ENCODE measurements around the gene IRF4. TPM values are rescaled to one million over a fixed set of nuclear protein-coding genes. Genes with fewer than 3 reads are reported as not detected.

Gene IRF4
- total and polyA plus RNA-seq, 4 donors = 0.85 to 5.0 (median 2.9) TPM

DNA sequence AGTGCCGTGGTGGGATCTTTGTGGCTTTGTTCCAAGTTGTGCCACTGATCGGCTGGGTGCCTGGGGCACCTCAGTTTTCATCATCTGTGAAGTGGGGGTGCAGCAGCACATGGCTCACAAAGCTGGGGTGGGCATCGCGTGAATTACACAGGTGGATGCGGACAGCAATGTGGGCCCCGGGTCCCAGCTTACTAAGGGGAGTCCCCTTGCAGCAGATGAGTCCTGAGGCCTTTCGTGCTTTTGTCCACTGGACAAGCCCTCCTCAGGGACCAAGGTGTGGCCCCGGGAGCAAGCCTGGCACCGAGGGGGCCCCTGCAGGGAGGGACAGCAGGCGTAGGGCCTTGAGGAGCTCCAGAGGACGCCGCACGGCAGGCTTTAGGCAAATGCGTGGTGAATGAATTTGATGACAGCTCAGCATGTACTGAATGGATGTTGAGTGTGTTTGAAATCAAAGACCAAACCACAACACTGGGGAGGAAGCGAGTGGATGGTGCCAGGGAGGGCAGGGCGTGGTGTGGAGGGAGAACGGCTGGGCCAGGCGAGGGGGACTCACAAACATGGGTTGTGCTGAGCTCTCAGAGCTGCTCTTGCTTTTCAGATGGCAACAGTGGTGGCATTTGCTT is 53.2 kb downstream of the IRF4 start:
- Histone ChIP-seq H3K27me3 (ENCODE audit: control insufficient read depth in 3 of 3, insufficient read depth in 3 of 3, low read length in 2 of 3) (no peaks in the 10 kb centered on the region), H3K36me3 (ENCODE audit: control insufficient read depth in 4 of 4, insufficient read depth in 4 of 4, low read length in 4 of 4) (no peaks in the 10 kb centered on the region), H3K4me3 (no peak overlapping the region), H3K27ac (ENCODE audit: low read depth in 1 of 2, low read length in 1 of 2) (no peak overlapping the region), H3K4me1 (ENCODE audit: control insufficient read depth in 5 of 5, insufficient read depth in 5 of 5, low read length in 5 of 5) (no peaks in the 10 kb centered on the region), H3K9ac (ENCODE audit: insufficient read depth in 1 of 2, low read length in 2 of 2) (no peak overlapping the region), H3K9me3 (ENCODE audit: control insufficient read depth in 4 of 4, insufficient read depth in 3 of 4, low read length in 3 of 4) (peaks cover 0 to 5% (median 0%) of the 10 kb centered on the region in 4 donors)
- no peak for TF ChIP-seq CTCF (IDR thresholded peaks at IDR 0.05; ENCODE audit: control extremely low read depth, extremely low read depth)
- no peak for DNase-seq
- ATAC-seq (ENCODE audit: insufficient read depth, low FRiP score) = no peak
- 74 to 76% methylated on average over 18 of the region's 18 CpGs for WGBS, 2 donors

DNA sequence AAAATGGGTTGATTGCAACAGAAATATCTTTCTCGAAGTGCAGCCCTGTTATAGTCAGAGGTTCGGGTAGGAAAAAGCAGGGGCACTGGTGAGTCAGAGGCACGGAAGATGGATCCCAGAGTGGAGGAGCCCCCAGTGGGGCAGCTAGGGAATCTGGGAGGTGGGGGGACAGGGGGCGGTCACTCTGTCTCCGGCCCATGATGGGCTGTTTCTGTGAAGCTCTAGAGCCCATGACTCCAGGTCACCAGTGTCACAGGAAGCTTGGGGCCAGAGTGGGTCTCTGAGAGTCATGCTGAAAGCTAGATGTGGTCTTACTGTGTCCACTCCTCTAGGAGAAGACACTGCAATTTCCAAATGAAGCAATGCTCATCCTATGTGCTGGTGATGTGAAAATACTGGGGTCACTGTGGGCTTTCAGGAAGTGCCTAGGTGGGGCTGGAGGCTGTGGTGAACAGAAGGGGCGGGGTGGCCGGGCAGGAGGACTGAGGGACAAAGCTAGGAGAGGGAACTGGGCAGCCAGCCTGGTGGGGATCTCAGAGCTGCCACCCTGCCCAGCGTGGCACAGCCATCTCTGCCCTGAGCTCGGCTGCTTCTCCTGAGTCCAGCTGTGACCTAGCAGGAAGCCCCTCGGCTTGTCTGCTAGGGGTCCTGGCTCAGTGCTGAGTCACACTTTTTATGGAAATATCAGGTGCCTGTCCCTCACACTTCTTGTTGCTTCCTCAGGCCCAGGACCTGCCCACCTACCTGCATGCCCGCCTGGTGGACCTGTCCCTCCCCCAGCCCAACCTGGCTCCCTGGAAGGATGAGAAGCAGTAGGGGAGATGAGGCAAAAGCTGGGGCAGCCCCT is 54.2 kb downstream of the IRF4 start:
- peaks cover 0 to 5% (median 0%) of the 10 kb centered on the region in 4 donors for H3K9me3 ChIP-seq (ENCODE audit: control insufficient read depth in 4 of 4, insufficient read depth in 3 of 4, low read length in 3 of 4)
- H3K4me3 ChIP-seq = no peak overlapping the region
- WGBS, 2 donors = 74 to 85% methylated on average over 11 of the region's 11 CpGs
- no peak for DNase-seq
- no peaks in the 10 kb centered on the region for H3K4me1 ChIP-seq (ENCODE audit: control insufficient read depth in 5 of 5, insufficient read depth in 5 of 5, low read length in 5 of 5)
- no peak overlapping the region for H3K9ac ChIP-seq (ENCODE audit: insufficient read depth in 1 of 2, low read length in 2 of 2)
- no peaks in the 10 kb centered on the region for H3K36me3 ChIP-seq (ENCODE audit: control insufficient read depth in 4 of 4, insufficient read depth in 4 of 4, low read length in 4 of 4)
- H3K27me3 ChIP-seq (ENCODE audit: control insufficient read depth in 3 of 3, insufficient read depth in 3 of 3, low read length in 2 of 3) = no peaks in the 10 kb centered on the region
- ATAC-seq (ENCODE audit: insufficient read depth, low FRiP score) = no peak
- no peak overlapping the region for H3K27ac ChIP-seq (ENCODE audit: low read depth in 1 of 2, low read length in 1 of 2)
- no peak for TF ChIP-seq CTCF (IDR thresholded peaks at IDR 0.05; ENCODE audit: control extremely low read depth, extremely low read depth)

DNA sequence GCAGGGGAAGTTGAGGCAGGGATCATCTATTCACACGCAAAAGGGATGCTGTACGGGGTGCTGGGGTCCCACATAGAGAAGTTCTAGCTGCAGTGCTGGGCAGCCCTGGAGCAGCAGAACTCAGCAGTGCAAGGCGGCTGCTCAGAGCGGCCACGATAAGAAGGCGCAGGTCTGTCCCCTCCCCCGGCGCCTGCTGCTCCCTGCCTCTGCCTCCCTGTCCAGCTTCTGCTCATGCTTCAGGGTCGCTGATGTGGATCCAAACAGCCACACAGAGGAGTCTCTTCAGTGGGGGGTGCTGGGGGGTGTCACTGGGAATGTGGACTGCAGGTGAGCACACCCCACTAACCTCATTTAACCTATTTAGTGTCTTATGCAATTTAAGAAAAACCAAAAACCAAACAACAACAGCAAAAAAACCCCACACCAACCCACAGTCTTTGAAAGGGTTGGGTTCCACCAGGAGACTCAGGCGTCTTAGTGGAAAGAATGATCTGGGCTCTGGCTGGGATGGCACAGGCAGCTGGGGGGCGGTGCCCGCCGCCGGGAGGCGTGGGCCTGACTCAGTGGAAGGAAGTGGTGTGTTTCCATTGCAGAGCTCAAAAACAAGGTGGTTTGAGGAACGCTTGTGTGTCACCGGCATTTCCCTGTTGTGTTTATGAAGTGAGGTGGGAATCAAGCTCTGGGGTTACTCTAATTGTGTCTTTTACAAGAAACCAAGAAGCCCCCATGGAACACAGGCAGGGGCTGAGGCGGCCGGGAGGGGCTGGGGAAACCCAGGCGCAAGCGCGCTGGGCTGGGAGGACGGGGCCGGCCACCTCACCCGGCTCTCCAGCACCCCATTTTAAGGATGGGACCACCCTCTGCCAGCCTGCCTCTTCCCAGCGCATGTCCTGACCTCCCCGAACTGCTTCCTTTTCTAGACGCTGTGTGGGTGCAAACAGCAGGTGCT is 55.1 kb downstream of the IRF4 start:
- peaks cover 0 to 5% (median 0%) of the 10 kb centered on the region in 4 donors for H3K9me3 ChIP-seq (ENCODE audit: control insufficient read depth in 4 of 4, insufficient read depth in 3 of 4, low read length in 3 of 4)
- no peaks in the 10 kb centered on the region for H3K36me3 ChIP-seq (ENCODE audit: control insufficient read depth in 4 of 4, insufficient read depth in 4 of 4, low read length in 4 of 4)
- no peak for ATAC-seq (ENCODE audit: insufficient read depth, low FRiP score)
- H3K9ac ChIP-seq (ENCODE audit: insufficient read depth in 1 of 2, low read length in 2 of 2) = no peak overlapping the region
- no peaks in the 10 kb centered on the region for H3K4me1 ChIP-seq (ENCODE audit: control insufficient read depth in 5 of 5, insufficient read depth in 5 of 5, low read length in 5 of 5)
- H3K27ac ChIP-seq (ENCODE audit: low read depth in 1 of 2, low read length in 1 of 2) = no peak overlapping the region
- H3K4me3 ChIP-seq = no peak overlapping the region
- 79 to 84% methylated on average over 28 of the region's 28 CpGs for WGBS, 2 donors
- no peaks in the 10 kb centered on the region for H3K27me3 ChIP-seq (ENCODE audit: control insufficient read depth in 3 of 3, insufficient read depth in 3 of 3, low read length in 2 of 3)
- no peak for TF ChIP-seq CTCF (IDR thresholded peaks at IDR 0.05; ENCODE audit: control extremely low read depth, extremely low read depth)
- DNase-seq = no peak

All from lung (tissue), 12 donors.